NCI-H524 treated with DMSO at 0.1 percent for 48 hours (cell line): ENCODE results near the gene PEAK1.

ENCODE experiments used
- DNase-seq: peaks from one replicate; lab custom pipeline; 2025; lab: John Stamatoyannopoulos, UW

Gene PEAK1

DNA sequence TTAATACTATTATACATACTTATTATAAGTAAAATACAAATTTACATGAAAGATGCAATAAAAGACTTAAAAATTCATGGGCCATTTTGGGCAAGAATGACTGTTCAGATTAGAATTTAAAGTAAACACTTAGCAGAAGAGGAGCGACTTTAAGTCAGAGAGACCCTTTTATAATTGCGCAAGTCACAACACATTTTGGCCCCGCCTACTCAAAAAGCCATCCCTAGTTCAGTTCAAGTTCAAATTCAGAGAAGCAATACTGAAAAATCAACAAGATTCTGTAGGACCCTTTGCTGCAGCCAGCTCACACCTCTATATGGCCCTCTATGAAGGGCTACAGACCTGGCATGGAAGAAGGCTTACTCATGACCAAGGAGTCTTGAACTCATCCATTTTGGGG is 64.6 kb downstream of the PEAK1 start:
- no peak for DNase-seq

DNA sequence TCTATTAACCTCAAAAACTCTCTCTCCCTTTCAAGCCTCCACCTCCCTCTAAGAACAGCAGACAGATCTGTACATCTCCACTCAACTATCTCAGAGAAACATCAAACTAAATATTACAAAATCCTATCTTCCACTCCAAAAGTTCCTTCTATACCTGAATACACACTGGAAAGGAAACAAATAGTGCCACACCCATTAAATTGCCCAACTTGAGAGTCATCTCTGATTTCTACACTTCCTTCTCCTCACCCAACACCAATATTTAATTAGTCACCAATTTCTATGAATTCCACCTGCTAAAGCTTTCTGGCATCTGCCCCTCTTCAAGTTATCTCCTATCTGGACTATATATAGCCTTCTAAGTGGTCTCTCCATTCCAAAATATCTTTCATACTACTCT is 65.8 kb downstream of the PEAK1 start:
- DNase-seq = no peak

DNA sequence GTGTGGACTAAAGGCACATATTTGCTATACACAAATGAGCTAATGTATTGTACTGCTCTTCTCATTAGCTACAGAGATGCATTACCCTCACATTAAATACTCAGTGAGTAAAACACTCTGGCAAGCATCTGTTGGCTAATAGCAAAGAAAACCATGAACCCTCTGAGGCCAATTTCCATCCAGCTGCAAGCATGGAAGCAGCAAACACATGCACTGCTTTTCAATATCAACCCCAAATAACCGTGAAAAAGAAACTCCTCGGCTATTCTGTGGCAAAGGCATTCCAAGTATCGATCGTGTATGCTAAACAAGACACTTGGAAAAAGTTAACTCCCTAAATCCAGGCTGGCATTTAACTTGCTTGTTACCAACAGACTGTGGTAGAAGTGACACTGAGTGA is 67.0 kb downstream of the PEAK1 start:
- no peak for DNase-seq

DNA sequence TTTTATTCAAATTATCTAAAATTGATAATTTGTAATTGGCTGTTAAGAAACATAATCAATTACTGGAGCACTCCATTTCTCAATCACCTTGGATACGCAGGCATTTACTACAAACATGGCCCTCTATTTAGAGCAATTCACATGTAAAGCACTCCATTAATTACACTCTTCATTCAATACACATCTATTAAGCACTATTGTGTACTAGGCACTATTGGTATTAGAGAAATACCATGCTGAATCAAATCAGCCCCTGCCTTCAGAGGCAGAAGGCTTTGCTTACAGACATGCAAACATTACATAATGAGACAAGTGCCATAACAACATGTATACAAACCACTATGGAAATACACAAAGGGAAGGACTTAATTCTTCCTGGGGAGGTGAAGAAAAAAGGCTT is 69.1 kb downstream of the PEAK1 start:
- DNase-seq = no peak

DNA sequence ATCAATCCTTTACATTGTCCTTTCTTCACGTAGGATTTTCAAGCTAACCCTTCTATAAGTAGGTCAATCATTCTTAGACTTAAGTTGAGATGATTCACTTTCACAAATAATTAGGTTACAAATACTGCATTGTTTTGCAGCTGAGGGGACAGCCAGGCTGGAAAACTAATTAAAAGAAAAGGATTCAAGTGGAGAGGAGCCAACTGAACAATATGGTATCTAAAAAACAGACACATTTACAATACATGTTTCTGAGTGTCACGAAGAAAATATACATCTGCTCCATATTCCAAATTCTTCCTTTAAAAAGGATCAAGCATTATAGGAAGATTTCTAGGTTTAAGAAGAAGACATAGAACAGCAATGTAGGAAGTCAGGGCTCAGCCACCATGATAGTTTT is 70.2 kb downstream of the PEAK1 start:
- DNase-seq = no peak

DNA sequence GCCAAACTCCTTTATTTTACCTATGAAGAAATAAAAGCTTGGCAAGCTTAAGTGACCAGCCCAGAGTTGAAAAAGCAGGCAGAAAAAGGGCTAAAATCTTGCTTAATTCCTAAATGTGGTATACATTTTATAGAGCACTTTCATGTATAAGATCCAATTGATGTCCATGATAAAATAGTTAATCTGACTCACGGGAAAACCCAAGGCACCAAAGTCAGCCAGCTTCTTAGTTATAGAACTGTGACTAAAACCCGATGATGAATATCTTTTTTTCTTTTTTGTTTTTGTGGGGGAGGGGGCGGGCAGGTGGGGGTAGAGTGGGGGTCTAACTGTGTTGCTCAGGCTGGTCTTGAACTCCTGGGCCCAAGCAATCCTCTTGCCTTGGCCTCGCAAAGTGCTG is 71.4 kb downstream of the PEAK1 start:
- DNase-seq = no peak

DNA sequence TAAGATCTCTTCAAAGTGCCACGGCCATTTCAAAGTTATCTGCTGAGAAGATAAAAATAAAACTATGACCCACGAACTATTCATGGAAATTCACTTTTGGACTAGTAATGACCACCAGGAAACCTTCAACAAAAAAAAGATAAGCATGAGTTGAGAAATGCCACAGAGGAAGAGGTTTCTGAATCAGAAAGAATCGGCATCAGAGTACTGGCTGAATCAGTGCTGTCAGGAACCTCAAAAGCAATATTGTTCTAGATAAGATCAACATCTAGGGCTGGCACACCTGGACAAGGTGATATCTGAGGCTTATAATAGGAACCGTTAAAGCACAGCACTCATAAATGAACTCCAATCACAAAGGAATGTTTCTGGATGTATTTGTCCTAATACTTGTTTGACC is 72.7 kb downstream of the PEAK1 start:
- no peak for DNase-seq

DNA sequence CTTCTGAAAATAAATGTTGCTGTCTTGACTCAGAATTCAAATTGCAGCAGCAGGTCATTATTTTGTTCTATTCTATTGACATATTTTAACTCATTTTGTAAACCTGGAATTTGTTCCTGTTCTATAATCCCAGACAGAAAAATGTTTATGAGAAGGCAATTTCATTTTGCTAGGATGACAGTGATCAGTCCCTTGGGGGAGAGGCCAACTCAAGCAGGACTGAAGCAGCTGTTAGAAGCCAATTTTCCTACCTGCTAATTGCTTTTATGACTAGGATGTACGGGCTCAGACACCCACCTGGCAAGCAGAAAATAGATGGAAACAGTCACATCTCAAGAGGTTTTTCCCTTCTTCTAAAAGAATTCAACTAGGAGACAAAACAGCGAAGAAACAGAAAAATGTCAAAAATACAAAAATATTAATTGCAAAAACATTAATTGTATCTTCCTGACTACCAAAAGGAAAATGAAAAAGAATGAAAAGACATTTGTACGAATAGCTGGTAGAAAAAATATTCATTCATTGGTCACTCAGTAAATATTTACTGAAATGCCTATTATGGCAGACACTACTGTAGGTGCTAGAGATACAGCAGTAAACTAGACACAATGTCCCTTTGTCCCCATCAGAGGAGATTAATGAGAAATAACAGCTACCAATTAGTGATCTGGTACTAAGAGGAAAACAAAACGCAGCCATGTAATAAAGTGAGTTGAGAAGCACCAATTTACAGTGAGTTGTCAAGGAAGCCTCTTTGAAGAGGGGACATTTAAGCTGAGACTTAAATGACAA is 73.5 kb downstream of the PEAK1 start:
- DNase-seq = no peak

DNA sequence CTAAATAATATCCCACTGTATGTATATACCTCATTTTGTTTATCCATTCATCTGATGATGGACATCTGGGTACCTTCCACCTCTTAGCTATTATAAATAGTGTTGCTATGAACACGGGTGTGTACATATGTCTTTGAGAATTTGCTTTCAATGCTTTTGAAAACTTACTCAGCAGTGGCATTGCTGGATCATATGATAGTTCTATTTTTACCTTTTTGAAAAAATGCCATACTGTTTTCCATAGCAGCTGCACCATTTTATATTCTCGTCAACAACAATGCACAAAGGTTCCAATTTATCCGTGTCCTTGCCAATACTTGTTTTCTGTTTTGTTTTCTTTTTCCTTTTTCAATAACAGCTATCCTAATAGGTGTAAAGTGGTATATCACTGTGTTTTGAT is 77.1 kb downstream of the PEAK1 start:
- no peak for DNase-seq

DNA sequence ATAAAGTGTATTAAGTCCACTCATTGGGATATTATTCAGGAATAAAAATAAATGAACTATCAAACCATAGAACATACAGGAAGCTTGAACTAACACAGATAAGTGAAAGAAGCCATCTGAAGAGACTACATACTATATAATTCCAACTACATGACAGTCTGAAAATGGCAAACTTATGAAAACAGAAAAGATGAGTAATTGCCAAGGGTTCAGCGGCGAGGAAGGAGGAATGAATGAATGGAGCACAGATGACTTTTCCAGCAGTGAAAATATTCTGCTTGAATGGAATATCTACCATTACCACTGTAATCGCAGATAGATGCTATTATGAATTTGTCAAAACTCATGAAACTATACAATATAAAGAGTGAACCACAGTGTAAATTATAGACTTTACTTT is 79.7 kb downstream of the PEAK1 start:
- no peak for DNase-seq

DNA sequence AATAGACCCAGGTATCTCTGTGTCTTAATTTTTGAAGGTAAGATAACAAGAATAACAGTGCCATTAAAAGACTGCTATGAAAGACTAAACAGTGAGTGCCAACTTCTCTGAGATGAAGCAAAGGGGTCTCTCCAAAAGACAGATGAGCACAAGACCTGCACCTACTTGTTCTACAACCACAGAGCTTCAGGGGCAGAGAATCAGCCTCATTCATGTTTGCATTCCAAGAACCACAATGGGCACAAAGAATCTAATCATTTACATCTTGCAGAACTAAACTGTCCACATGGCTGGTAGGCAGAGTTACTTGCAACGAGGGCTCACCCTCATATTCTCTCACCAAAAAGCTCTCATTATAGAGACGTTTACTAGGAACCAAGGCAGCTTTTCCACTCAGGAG is 83.9 kb downstream of the PEAK1 start:
- no peak for DNase-seq

DNA sequence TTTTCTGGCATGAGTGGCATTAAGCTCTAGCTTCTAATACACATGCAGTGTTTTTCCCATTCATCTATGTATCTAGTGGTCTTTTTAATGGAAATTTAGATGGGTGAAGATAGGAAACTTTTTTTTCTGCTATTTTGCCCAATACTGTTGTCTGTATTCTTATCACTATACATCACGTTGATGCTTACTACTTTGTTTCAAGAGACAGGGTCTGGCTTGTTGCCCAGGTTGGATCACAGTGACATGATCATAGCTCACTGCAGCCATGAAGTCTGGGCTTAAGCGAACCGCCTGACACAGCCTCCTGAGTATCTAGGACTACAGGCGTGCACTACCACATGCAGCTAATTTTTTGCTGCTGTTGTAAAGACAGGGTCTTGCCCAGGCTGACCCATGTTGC is 84.6 kb downstream of the PEAK1 start:
- DNase-seq = no peak

DNA sequence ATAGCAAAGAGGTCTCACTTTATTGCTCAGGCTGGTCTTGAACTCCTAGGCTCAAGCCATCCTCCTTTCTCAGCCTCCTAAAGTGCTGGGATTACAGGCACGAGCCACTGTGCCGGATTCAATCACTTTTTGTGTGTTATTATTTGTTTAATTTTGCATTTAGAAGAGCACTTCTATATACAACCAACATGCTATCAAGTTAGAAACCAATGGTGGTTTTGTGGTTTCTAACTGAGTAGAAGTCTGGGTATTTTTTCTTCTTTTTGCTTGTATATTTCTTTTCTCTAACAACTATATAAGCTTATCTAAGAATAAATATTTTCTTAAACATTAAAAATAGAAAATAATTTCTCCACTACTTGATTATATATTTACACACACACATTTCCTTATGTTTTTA is 86.7 kb downstream of the PEAK1 start:
- DNase-seq = no peak

DNA sequence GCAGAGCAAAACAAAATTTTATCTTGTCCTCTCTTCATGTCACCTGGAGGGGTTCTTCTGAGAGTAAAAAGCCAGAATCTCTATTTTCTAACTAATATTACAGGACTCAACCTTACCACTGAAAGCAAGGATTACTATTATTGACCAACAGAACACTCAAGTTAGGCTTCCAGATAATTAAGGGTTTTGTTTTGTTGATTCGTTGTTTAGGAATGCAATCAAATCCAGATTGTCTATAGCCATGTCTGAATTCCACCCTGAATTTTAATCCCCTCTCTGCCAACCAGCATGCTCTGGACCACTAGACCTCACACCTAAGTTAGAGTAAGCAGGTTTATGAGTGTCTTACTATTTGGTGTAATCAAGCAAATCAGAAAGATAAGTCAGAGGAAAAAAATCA is 90.7 kb downstream of the PEAK1 start:
- DNase-seq = no peak

DNA sequence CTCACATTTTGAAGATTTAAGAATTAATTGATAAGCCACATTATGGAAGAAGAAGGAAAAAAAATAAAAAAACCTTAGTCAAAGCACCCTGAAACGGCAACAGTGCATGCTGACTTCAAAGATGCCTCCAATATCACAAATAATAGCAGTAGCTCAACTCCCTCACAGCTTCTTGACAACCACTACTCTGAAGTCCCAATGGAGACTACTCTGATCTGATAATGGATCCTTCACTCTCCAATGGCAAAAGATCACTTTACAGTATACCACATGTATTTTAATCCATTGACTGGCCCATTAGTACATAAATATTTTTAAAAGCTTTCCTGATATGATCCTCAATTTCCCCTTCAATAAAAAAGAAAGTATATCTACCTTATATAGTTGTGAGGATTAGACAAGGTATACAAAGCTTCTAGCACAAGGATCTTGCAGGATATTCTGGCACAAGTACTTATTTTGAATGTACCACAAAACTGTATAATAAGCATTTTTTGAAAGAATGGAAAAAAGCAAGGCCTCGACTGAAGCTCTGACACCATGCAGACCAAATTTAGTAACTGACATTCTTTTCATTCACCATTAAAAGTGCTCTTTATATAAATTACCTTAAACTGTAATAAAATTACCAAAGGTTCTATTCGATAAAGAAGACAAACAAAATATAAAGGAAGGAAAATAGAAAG is 91.9 kb downstream of the PEAK1 start:
- DNase-seq = no peak

DNA sequence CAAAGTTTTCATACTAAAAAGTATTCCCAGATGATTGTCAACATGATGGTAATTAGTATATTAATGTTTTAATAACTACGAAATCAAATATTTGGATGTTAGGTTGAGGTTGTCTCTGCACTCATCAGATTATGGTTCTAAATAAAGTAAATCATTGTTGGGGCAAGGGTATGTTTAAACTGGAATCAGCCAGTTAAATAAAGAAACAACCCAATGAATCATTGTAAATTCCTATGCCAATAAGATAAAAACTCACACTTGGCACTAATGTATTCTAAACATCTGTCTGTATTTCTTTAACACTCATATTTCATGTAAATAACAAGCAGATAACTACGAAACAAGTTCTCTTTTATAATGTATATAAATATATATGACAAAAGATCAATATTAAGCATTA is 92.7 kb downstream of the PEAK1 start:
- no peak for DNase-seq

DNA sequence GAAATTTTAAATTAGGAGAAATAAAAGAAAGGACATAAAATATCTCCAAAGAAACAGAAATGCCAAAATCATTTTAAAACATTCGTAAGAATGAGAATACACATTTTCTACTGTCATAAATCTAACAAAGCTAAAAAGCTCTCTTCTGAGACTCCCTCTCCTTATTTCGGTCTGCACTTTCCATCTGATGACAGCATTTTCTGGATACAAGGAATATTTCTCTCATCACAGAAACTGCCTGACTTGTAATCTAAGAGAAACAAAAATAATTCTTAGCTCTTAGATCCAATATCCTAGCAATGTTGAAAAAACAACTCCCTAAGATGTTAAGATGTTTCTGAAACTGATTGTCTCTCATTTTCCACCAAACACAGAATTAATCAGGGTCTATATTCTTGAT is 93.5 kb downstream of the PEAK1 start:
- DNase-seq = no peak

DNA sequence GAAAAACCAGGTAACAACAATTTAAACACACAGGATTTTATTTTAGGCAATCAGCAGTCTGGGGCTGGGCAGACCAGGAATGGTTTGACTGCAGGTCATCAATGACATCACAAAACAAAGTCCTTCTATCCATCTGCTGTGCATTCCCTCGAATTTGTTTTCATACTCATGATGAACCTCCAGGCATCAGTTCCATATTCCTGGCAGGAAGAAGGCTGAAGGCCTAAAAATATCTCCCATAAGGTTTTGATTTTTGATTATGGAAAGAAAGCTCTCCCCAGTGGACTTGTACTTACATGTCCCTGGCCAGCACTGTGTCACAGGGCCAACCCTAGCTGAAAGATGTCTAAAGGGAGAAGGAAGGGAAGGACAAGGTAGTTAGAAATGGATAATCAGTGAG is 107.4 kb downstream of the PEAK1 start:
- DNase-seq = no peak

DNA sequence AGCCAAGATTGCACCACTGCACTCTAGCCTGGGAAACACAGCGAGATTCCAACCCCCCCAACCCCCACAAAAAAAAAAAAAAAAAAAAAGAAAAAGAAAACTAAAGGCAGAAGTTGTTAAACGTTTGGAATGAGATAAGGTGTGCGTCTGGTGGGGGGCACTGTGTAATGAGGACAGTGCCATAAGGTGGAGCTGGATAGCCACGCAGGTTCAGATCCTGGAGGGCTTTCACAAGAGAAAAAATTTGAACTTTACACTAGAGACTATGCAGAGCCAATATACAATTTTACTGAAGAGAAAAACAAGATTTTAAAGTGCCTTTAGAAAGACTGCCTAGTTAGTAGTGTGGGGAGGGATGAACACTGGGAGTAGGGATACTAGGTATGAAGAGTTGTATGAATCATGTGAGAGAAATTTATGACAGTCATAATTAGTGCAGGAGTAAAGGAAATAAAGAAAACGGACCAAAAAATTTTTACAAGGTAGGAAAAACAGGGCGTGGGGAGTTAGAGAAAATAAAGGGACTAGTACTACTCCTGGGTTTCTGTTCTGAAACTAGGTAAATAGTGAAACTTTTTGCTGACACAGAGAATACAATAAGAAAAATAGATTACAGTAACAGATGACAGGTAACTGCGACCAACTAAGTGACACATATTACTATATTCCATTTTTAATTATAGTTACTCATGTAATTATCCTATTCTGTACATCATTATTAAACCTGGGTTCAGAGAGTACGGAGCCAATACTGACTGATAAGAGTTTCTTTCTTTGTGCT is 108.1 kb downstream of the PEAK1 start:
- no peak for DNase-seq

DNA sequence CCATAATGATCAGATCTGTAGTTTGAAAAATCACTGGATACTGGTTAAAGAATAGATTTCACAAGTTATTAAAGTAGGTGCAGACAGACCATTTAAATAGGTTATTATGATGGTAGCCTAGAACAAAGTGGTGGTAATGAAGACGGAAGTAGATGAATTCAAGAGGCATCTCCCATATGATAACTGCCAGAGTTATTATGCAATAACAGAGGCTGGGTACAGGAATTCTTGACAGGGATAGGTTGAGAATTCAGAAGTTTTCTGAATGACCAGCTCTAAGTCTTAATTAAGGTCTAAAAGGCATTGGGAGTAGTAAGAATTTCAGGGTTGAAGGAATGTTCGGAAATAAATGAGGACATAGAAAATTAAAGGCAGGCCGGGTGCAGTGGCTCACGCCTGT is 108.9 kb downstream of the PEAK1 start:
- DNase-seq = no peak

DNA sequence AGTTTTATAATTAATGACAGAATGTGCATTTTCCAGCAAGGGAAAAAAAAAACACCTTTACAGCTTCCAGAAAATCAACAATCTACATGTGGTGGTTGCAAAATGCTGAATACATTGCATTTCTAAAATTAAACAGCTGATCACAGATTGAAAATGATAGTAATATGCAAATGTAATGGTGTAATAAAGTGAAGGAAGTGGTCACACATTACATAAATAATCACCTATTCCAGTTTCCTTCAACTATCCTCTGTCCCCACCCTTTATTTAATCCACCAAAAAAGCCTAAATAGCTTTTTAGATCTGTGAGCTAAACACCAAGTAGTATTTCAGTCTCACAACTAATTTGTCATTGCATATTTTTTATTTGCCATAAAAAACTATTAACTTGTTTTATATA is 110.5 kb downstream of the PEAK1 start:
- no peak for DNase-seq

DNA sequence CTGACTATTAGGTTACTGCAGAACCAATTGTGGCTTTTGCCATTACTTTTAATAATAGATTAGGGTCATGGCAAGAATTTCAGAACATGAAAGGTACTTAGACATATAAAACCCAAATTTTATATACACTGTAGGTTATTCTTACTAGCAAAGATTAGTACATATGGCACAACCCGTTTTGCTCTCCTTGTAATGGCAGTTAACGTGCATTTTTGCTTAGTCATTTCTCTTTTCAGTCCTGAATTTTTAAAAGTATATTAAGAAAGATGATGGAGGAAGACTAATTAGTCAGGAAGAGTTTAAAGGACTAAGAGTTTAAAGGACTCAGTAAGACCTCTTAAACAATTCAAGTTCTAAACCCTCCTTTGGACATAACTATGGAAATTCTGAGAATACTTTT is 114.0 kb downstream of the PEAK1 start:
- no peak for DNase-seq

DNA sequence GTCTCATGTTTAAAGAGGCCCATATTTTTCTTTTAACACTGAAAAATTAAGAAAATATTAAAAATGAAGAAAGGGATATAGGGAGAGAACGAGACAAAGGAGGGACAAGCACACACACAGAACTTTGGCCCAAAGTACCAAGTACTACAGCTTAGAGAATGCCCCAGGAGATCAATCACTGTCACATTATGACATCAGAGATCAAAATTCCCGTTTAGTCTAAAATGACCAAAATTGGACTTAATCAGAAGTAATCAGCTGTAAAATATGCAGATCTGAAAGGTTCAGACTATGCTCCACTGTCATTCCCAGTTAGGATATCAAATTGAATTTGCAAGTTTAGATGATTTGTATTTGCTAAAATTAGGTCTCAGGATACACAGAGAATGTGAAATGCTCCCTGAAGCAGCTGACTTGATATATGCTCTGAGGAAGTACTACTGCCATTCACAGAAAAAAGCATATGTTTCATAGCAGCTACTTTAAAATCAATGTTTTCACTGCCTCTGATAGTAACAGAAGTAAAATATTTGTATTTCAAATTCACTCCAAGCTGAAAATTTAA is 123.0 kb downstream of the PEAK1 start:
- no peak for DNase-seq
